Activated gamma-delta T cell treated with anti-CD3 and anti-CD28 coated beads, Interleukin-2, amount 50 U/mL, for 16 hours (primary cell): ENCODE data around the gene VPS16.
"Not testable (repeated sequence)": the region's sequence is repeated elsewhere in the genome, so short reads cannot be mapped to it uniquely, and the experiment has no call there.

Experiments used
- DNase-seq: peaks from one replicate; pipeline ENCODE4 v3.0.0-alpha.2; 2020; ENCODE audit warnings: low read depth

Gene VPS16

DNA sequence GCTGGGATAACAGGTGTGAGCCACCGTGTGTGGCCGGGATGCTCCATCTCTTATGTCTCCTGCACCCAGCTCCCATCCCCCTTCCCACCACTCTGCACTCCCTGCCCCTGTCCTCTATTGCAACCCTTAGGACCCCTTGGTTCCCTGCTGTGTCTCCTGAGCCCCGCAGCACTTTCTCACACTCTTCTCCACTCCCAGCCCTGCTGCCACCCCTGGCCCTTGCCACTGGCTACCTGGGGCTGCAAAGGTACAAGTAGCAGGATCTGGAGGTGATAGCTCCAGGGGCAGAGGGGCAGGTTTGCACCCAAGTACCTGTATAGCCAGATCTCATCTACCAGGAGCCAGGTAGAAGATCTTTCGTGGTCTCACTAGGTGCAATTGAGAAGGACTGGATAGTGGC is 33.5 kb upstream of the VPS16 start:
- no peak for DNase-seq

DNA sequence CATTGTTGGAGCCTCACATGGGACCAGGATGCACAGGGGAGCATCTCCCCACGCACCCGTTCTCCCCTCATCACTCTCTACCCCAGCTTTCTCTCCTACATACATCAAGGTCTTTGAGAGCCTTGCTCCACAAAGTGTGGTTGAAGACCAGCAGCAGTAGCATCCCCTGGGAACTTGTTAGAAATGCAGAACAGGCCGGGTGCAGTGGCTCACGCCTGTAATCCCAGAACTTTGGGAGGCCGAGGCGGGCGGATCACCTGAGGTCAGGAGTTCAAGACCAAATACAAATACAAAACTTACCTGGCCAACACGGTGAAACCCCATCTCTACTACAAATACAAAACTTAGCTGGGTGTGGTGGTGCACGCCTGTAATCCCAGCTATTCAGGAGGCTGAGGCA is 32.6 kb upstream of the VPS16 start:
- not testable (repeated sequence) for DNase-seq

DNA sequence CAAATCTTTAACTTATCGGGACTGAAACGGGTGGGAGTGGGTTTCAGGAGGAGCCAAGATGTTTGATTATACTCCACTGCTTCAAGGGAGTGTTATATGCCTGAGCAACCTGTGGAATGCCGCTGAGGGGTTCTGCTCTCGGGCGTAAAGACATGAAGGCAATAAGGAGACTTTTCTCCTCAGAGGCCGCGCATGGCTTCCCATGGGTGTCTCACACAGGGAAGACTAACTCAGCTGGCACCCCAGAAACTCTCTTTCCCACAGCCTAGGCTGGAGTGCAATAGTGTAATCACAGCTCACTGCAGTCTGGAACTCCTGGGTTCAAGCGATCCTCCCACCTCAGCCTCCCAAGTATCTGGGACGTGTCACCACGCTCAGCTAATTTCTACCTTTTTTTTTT is 30.9 kb upstream of the VPS16 start:
- DNase-seq, result no peak

DNA sequence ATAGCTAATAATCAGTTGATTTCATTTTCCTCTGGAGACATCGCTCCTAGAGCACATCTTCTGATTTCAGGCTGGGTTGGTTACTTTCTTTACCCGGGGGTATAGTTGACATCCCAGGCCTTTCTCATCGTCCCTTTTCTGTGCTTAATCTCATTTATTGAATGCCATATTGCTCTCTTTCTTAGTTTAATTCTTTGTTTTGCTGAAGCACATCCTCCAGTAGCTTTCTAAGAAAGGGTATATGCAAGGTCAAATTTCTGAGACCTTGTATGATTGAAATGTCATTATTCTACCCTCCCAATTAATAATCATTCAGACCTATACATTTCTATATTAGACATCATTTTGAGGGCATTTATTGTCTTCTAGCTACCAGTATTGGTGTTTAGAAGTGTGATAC is 28.4 kb upstream of the VPS16 start:
- no peak for DNase-seq

DNA sequence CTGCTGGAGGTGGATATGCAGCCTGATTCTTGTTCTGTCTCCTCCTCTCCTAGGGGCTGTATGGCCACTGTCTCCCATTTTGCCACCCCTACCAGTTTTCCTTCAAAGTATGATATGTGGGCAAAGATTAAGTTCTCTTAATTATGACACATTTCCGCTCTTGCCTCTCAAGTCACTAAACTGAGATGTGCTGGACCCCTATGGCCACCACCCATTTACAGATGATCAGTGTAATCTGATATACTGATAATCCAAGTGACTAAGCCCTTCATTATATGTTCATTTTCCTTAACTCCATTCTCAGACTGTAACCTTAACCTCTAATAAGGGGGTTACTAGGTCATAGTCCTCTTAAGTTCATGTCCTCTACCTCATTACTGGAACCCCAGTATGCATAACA is 26.5 kb upstream of the VPS16 start:
- no peak for DNase-seq

DNA sequence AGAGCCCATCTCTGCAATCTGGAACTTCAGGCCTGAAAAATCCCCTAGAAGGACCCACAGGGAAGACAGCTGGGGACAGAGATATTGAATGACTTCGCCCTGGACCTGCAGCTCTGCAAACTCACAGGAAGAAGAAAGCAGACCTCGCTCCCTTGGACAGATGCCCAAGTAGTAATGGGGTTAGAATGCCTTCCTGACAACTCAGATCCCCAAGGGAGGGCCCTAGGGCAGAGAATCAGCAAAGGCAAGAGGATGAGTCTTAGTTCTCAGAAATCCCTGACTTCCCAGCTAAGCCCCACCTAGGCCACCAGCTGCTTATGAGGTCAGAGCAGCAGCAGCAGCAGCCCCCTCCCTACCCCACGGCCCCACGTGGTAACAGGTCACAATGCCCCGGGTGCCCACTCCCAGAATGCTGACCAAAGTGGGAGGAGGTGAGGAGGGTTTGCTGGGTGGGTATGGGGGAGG is 25.9 kb upstream of the VPS16 start, which contains the start of gene C20orf141:
TSS of gene C20orf141 (plus strand) at position 401 of the 465 bp plus-strand sequence. CDS start 198 bp downstream, outside the sequence.
- no peak for DNase-seq

DNA sequence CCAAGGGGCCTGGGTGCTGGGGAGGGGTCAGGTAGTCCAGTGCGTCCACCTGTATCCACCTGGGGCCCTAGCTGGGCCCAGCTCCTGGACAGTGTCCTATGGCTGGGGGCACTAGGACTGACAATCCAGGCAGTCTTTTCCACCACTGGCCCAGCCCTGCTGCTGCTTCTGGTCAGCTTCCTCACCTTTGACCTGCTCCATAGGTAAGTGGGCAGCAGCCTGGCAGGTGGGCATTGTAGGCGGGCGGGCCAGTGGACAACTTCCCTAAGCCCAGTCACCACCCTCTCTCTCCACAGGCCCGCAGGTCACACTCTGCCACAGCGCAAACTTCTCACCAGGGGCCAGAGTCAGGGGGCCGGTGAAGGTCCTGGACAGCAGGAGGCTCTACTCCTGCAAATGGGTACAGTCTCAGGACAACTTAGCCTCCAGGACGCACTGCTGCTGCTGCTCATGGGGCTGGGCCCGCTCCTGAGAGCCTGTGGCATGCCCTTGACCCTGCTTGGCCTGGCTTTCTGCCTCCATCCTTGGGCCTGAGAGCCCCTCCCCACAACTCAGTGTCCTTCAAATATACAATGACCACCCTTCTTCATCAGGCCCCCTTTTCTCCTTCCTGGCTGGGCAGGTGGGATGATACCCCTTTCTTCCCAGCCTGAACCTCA is 25.2 kb upstream of the VPS16 start:
- DNase-seq, result no peak

DNA sequence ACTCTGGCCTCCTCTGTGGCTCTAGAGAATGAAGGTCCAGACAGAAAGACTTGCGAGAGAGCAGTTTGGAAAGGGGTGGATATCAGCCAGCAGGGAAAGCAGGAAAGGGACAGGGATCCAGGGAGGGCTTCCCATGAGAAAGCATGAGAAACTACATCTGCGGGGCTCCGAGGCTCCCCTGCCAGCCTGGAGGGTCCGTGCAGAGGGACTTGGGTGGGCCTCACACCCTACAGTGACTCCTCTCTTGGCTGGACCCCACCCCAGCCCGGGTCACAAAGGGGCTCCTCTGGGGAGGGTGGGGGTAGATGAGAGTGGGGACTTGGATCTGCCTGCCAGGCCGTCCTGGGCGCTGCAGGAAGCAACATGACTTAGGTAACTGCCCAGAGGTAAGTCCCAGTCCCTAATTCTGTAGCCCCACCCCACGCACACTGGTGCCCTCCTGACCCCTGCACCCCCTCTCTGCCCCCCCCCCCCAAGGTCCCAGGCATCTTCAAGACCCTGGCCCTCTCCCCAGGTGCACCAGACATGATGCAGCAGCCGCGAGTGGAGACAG is 24.4 kb upstream of the VPS16 start, which contains the start of gene TMEM239:
TSS of gene TMEM239 (plus strand) at position 335 of the 553 bp plus-strand sequence. CDS start at position 526, 191 bp downstream.
- no peak for DNase-seq

DNA sequence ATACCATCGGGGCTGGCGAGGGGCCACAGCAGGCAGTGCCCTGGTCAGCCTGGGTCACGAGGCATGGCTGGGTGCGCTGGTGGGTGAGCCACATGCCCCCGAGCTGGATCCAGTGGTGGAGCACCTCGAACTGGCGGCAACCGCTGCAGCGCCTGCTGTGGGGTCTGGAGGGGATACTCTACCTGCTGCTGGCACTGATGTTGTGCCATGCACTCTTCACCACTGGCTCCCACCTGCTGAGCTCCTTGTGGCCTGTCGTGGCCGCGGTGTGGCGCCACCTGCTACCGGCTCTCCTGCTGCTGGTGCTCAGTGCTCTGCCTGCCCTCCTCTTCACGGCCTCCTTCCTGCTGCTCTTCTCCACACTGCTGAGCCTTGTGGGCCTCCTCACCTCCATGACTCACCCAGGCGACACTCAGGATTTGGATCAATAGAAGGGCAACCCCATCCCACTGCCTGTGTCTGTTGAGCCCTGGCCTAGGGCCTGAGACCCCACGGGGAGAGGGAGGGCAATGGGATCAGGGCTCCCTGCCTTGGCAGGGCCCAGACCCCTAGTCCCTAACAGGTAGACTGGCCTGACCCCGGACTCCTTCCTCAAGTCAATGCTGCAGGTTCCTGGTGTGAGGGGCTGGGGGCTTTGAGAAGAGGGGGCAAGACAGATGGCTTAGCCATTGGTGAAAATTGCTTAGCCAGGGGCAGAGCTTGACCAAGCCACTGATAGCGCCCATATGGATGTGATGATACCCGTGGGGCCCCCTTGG is 23.8 kb upstream of the VPS16 start:
- no peak for DNase-seq

DNA sequence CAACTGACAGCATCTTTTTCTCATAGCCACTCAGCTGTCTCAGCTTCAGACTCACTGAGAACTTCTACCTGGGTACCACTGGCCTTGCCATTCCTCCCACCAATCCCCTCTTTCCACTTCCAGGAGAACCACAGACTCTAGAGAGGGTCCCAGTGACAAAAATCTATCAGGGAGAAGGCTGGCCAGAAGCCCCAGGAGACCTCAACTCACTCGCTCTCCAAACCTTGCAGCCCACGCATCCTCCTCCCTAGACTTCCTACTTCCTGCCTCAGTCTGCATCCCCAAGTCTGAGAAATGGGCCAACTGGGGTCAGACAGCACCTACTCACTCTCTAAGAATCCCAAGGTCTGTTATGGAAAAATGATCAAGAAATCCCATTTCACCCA is 23.2 kb upstream of the VPS16 start:
- DNase-seq, result no peak

DNA sequence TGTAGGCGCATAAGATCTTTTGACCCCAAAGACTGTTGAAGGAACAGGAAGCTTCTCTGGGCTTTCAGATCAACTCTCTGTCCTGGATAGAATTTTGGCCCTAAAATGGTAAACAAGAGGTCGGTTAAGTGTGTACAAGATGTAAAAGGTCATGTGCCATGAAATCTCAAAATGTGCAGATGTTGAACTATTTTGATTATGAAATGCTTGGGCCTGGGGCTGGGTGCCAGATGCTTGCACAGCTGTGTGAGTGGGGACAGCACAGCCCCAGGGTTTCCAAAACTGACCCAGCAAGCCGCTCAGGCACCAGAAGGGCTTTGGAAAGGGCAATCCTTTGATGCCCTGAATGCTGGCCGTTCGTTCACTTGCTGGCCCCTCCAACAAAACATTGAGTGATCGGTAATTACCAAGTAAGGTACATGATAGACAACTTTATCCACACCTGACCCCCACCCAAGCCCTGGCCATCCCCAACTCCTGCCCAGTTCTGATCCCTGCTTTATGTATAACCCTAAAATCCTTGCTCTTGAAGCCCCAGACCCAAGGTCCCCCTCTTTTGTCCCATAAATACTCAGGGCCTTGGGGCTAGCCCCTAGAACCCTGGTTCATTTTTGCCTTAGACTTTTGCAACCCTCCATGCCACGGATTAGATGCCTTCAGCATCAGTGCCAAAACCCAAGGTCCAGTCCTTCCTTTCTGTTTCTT is 22.5 kb upstream of the VPS16 start:
- no peak for DNase-seq

DNA sequence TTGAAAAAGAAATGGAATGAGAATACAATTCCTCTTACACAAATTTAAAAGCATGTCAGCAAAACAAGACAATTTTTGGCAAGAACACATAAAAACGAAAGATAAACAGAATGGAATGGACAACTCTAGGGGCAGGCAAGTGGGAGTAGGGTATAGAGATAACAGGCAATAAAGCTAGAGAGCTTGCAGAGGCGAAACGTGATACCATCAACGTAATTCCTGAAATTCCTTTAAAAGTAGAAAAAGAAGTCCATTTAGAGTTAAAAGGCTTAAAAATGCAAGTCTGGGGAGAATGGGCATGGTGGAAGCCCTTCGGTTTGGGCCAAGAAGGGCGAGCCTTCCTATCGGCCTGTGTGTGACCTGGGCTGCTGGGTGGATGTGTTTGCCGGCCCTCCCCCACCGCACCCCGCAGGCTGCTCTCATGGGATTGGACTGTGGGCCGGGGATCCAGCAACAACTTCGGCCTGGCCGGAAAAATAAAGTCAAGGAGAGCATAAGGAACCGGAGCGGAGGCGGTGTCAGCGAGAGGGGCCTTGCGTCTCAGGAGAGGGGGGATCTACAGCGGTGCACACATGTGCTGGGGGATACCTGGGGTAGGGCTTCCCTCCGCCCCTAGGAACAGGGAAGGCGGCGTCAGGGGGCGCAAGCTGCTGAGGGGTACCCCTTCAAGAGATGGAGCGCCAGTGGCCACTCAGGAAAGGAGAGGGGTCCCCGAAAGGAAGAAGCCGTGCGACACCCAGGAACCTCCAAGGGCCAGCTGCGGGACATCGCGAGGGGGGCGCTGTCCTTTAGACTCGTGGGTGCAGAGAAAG is 20.3 kb upstream of the VPS16 start:
- no peak for DNase-seq

DNA sequence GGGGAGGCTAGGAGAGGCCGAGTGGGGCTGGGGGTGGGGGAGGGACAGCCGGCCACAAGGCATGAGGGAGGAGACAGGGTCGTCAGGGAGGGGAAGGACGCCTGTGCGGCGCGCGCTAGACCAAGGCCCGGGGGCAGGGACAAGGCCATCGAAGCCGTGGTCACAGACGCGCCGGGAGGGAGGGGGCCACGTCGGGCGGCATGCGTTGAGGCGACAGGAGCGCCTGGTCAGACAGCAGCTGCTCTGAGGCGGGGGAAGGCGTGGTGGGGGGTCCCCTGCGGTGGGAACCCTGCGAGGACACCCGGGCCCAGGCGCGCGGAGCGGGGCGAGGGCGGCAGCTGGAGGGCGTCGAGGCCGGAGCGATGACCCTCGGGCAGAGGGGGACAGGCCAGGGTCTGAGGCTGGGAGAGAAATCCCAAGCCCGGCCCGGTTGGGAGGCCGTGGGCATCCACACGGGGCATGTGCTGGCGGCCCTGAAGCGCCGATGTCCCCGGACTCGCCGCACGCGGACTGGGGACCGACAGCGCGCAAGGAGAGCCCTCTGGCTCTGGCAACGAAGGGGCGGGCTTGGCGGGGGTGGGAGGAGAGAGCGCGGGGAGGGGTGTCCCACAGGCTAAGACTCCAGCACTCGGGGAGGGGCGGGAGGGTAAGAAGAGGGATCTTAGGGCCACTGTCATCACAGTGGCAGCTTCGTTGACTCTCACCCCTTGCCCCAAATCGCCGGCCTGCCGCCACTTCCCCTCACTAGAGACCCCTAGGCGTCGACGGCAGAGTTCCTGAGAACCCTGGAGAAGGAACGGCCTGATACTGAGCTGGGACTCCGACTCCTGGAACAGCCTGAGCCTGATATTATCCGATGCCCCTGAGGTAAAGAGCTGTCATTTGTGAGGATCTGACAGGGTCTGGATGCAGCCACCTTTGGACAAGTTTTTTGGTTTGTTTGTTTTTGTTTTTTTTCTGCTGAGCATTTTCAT is 19.4 kb upstream of the VPS16 start:
- no peak for DNase-seq

DNA sequence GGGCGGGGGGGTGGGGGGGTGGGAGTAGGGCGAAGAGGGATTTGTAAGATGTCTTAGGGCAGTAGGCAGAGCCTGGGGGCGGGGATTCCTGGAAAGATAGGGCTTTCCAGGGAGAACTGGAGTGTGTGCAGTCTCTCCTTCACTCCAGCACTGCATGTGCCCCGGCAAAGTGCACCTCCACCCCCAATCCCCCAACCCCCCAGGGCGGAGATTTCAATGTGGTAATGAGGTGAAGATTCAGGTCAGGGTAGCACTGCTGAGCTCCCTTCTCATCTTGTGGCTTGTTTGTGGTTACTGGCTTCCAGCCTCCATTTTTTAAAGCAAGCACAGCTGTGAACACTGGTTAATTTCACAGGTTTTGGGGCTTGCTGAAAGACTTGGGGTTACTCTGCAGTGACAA is 18.5 kb upstream of the VPS16 start:
- peak; percentile 30 for DNase-seq

DNA sequence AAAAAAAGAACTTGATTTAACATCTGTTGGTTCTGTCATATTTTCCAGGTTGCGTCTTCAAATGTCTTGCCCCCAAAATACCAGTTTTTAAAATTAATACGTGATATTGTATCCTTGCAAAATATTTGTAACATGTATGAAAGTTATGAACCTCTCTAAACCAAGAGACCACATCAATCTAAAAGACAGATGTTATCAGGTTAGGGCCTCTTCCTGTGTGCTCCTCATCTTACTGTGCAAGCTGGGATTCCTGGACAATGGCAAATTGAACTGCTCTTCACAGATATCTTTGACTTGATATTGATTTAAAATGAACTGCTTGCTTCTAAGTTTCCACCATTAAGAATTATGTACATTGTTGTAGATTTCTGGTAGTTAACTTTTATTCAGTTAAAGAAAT is 14.8 kb upstream of the VPS16 start:
- no peak for DNase-seq

DNA sequence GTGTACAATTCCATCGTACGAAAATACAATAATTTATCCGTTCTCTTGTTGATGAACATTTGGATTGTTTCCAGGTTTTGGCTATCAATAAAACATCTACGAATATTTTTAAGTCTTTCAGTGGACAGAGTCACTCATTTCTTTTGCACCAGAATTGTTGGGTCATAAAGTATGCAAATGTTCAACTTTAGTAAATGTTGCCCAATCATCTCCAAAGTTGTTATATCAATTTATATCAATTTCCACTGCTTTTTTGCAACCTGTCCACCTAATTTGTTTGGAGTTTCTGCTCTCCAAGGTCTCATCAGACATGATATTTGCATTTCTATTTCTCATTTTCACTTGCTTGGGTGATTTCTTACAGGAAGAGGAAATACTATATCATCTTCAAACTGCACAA is 13.9 kb upstream of the VPS16 start:
- no peak for DNase-seq

DNA sequence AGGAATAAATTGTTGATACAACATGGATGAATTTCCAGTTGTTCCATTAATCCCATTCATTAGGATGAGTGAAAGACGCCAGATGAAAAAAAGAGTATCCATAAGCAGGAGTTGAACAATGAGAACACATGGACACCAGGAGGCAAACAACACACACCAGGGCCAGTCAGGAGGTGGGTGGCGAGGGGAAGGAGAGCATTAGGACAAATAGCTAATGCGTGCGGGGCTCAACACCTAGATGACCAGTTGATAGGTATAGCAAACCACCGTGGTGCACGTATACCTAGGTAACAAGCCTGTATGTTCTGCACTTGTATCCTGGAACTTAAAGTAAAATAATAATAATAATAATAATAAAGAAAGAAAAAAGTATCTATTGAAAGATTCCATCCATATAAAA is 11.2 kb upstream of the VPS16 start:
- DNase-seq, result no peak

DNA sequence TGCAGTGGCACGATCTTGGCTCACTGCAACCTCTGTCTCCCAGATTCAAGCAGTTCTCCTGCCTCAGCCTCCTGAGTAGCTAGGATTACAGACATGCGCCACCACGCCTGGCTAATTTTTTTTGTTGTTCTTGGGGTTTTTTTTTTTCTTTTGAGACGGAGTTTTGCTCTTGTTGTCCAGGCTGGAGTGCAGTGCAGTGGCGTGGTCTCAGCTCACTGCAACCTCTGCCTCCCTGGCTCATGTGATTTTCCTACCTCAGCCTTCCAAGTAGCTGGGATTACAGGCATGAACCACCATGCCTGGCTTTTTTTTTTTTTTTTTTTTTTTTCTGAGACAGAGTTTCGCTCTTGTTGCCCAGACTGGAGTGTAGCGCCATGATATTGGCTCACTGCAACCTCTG is 9.3 kb upstream of the VPS16 start:
- not testable (repeated sequence) for DNase-seq

DNA sequence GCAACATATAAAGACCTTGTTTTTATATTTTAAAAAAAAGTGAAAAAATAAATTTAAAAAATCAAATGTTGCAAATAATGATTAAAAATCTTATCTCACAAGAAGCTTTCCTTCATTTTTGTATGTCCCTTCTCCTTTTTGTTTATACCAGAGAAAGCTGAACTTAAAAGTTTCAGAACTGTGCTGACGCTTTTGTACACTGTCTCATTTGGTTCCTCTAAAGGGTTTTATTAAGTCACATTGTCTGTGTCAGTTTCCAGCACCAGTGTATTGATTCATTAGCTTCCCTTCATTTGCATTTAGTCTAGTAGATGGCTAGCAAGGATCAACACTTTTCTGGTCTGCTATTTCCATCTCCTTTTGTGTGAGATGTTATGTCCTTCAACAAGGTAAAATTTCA is 6.8 kb upstream of the VPS16 start:
- DNase-seq, result no peak

DNA sequence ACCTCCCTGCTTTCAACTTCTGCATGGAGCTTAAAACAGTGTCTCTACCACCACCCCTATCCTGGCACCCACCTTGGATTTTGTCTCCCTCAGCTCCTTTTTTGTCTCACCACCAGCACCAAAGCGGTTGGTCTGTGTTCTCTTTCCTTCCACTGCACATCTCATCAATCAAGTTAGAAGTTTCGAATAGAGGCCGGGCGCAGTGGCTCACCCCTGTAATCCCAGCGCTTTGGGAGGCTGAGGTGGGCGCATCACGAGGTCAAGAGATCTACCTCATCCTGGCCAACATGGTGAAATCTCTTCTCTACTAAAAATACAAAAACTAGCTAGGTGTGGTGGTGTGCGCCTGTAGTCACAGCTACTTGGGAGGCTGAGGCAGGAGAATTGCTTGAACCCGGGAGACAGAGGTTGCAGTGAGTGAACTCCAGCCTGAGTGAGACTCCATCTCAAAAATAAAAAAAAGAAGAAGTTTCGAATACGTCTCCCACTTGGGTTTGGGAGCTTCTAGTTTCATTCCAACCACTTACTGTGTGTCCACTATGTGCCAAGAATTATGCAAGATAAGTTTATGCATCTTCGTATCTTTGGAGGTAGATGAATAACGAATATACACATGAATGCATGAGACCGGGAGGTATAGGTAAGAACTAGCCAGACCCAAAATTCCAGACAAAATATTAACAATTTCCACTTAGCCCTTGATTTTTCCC is 6.0 kb upstream of the VPS16 start:
- DNase-seq, result no peak
